ENCODE results near the gene DNAH14. TPM values are rescaled to one million over a fixed set of nuclear protein-coding genes. Genes with fewer than 3 reads are reported as not detected.

The DNAH14 gene
- total and polyA plus RNA-seq, 10 of the 15 experiments (the other 5 are each of a cell fraction or from before 2014, with no cell fraction given) = 2.0 to 7.9 (median 4.8) TPM

DNA sequence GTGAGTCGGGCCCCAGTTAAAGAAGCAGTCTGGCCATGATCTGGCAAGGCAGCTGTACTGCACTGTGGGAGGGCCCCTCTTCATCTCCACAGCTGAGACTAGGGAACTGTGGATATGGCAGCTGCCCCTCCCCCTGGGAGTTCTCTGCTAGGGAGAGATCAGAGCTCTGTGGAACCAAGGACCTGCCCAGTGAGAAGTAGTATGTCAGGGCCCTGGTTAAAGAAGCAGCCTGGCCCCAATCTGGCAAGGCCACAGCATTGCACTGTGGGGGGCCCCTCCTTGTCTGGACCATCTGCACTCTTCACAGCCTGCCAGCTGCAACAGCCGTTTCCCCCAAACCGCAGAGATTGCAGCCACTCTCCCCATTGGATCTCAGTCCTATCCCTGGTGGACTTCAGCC is 208.5 kb downstream of the DNAH14 start:
- DNase-seq (ENCODE audit: low read depth, low spot score) (no peak), FAIRE-seq (no peak), ATAC-seq (no peak)
- SMC1A ChIA-PET (ENCODE audit: uncharacterized antibody, unreplicated experiment) = interaction anchor here (0.7 kb wide), 1 partner anchor 29 kb away, joined by 3 read pairs; no protein-coding TSS in a partner anchor
- H3K4me1 ChIP-seq (ENCODE audit: control insufficient read depth, insufficient read depth, low read length) = no peaks in the 10 kb centered on the region
- H3K4me2 ChIP-seq (ENCODE audit: control insufficient read depth, insufficient read depth) = no peak overlapping the region
- intact Hi-C loops (cut with micrococcal nuclease; ENCODE audit: unreplicated experiment) (no loop called here), in situ Hi-C loops (cut with MboI) (no loop called here)
- H3K9me3 ChIP-seq (replicated peaks; ENCODE audit: control insufficient read depth, insufficient read depth, low read length) = no peaks in the 10 kb centered on the region
- H3K27ac ChIP-seq (ENCODE audit: control insufficient read depth, insufficient read depth) = no peak overlapping the region
- H3K9ac ChIP-seq (ENCODE audit: control insufficient read depth, insufficient read depth, low read length) = no peak overlapping the region
- H3K27me3 ChIP-seq (replicated peaks in 1 of 2; ENCODE audit: control insufficient read depth in 2 of 2, insufficient read depth in 2 of 2, low read length in 1 of 2) = no peaks in the 10 kb centered on the region; a peak in 1 of 4 replicates
- POLR2A ChIA-PET = no interaction called here
- H3K4me3 ChIP-seq = no peak overlapping the region
- no peaks in the 10 kb centered on the region for H3K36me3 ChIP-seq (ENCODE audit: control insufficient read depth in 2 of 2, insufficient read depth in 2 of 2, low read length in 1 of 2)
- no peak overlapping the region for H2AFZ ChIP-seq (ENCODE audit: control insufficient read depth, low read depth, low read length)
- RAD21 ChIA-PET (ENCODE audit: unreplicated experiment) = no interaction called here
- H4K20me1 ChIP-seq (ENCODE audit: control insufficient read depth, insufficient read depth) = no peaks in the 10 kb centered on the region
- TF ChIP-seq ETV6 (conservative IDR thresholded peaks at IDR 0.05 in 1 of 2, IDR thresholded peaks at IDR 0.05 in 1 of 2; ENCODE audit: borderline replicate concordance in 1 of 2, low read depth in 1 of 2) (no peak), KDM1A (IDR thresholded peaks at IDR 0.05; ENCODE audit: borderline replicate concordance) (no peak), NFYB (IDR thresholded peaks at IDR 0.05; ENCODE audit: insufficient read depth, low read depth, low read length) (no peak), PRDM15 (CRISPR knock-in tag; IDR thresholded peaks at IDR 0.05) (no peak), CREM (IDR thresholded peaks at IDR 0.05; ENCODE audit: low read depth) (no peak), NR2C2 (IDR thresholded peaks at IDR 0.05; ENCODE audit: borderline replicate concordance, control insufficient read depth, insufficient read length, low read depth) (no peak), BHLHE40 (IDR thresholded peaks at IDR 0.05; ENCODE audit: borderline replicate concordance in 1 of 2, low read depth in 2 of 2, low read length in 1 of 2) (no peak), ZSCAN29 (IDR thresholded peaks at IDR 0.05) (no peak), ESRRA (IDR thresholded peaks at IDR 0.05; ENCODE audit: low read length) (no peak), SRF (IDR thresholded peaks at IDR 0.05; ENCODE audit: low read depth in 2 of 2, low read length in 2 of 2) (no peak), SREBF2 (IDR thresholded peaks at IDR 0.05; ENCODE audit: low read length) (no peak), SMAD1 (IDR thresholded peaks at IDR 0.05; ENCODE audit: low read depth, partially characterized antibody) (no peak), ZNF24 (IDR thresholded peaks at IDR 0.05) (no peak), BCL11A (IDR thresholded peaks at IDR 0.05; ENCODE audit: low read depth, low read length) (no peak), BRCA1 (IDR thresholded peaks at IDR 0.05; ENCODE audit: low read depth, low read length) (no peak)
- TF ChIP-seq, protein P1, sequence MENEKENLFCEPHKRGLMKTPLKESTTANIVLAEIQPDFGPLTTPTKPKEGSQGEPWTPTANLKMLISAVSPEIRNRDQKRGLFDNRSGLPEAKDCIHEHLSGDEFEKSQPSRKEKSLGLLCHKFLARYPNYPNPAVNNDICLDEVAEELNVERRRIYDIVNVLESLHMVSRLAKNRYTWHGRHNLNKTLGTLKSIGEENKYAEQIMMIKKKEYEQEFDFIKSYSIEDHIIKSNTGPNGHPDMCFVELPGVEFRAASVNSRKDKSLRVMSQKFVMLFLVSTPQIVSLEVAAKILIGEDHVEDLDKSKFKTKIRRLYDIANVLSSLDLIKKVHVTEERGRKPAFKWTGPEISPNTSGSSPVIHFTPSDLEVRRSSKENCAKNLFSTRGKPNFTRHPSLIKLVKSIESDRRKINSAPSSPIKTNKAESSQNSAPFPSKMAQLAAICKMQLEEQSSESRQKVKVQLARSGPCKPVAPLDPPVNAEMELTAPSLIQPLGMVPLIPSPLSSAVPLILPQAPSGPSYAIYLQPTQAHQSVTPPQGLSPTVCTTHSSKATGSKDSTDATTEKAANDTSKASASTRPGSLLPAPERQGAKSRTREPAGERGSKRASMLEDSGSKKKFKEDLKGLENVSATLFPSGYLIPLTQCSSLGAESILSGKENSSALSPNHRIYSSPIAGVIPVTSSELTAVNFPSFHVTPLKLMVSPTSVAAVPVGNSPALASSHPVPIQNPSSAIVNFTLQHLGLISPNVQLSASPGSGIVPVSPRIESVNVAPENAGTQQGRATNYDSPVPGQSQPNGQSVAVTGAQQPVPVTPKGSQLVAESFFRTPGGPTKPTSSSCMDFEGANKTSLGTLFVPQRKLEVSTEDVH (IDR thresholded peaks at IDR 0.05; ENCODE audit: low read depth, partially characterized antibody) = no peak
- 14% methylated on average over 3 of the region's 3 CpGs for WGBS (ENCODE audit: insufficient coverage, insufficient replicate concordance, low lambda C conversion rate, missing lambda C conversion rate)
- H3K79me2 ChIP-seq (ENCODE audit: control insufficient read depth, insufficient read depth, low read length) = no peaks in the 10 kb centered on the region
- BruUV-seq (replicated peaks) = no TSS peak
- CTCF ChIA-PET = no interaction called here

Data from GM12878 (cell line).